Measurements from ENCODE around the gene EEPD1. TPM values are rescaled to one million over a fixed set of nuclear protein-coding genes. Genes with fewer than 3 reads are reported as not detected.

EEPD1 gene
- total and polyA plus RNA-seq, 11 donors: 3.7 to 12.2 (median 7.7) TPM

DNA sequence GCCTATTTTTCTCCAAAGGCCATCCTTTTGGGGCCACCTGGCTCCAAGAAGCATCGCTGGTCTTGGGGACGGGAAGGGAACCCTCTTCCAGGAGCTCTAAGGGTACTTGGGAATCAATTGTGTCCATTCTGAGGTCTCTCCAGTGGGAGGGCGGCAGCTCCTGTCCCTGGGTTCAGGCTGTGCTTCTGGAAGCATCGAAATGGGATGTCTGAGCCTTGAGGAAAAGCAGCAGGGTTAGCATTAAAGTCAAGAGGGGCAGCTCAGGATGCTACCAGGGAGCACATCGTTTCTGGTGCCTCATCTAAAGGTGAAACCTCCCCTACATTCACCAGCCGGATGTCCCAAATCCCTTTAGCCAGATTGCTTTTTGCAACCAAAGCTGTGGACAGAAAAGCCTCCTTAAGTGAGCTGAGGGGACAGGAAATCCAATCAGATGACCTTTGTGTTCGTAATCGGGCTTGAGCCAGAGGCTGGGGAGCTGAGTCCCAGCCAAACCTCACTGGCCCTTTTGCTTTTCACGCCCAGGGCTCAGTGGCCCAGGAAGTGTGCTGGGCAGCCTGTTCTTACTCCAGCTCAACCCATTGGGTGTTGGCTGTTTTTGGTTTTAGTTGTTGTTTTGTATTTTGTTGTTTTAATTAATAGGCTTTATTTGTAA, 147.8 kb downstream of the EEPD1 start:
- 31 to 48% (median 39%) methylated on average over 7 to 9 of the region's 9 CpGs for WGBS, 4 donors
- no peak overlapping the region for H3K4me3 ChIP-seq
- no peaks in the 10 kb centered on the region for H3K9me3 ChIP-seq
- no peak for TF ChIP-seq POLR2A (IDR thresholded peaks at IDR 0.05)
- TF ChIP-seq, protein P1, sequence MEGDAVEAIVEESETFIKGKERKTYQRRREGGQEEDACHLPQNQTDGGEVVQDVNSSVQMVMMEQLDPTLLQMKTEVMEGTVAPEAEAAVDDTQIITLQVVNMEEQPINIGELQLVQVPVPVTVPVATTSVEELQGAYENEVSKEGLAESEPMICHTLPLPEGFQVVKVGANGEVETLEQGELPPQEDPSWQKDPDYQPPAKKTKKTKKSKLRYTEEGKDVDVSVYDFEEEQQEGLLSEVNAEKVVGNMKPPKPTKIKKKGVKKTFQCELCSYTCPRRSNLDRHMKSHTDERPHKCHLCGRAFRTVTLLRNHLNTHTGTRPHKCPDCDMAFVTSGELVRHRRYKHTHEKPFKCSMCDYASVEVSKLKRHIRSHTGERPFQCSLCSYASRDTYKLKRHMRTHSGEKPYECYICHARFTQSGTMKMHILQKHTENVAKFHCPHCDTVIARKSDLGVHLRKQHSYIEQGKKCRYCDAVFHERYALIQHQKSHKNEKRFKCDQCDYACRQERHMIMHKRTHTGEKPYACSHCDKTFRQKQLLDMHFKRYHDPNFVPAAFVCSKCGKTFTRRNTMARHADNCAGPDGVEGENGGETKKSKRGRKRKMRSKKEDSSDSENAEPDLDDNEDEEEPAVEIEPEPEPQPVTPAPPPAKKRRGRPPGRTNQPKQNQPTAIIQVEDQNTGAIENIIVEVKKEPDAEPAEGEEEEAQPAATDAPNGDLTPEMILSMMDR (IDR thresholded peaks at IDR 0.05): no peak
- no peaks in the 10 kb centered on the region for H3K27me3 ChIP-seq
- ATAC-seq (peak in 3 of 4 donors; percentile 16 to 30 (median 25)), DNase-seq (no peak)
- H3K4me1 ChIP-seq: peaks cover 10 to 69% (median 46%) of the 10 kb centered on the region in 12 donors
- intact Hi-C loops (cut with DNase I): loop anchor here in 2 of 10 donors (10.0 kb wide), 2 partner anchors 596 to 606 kb away; partner anchors contain the start of gene HERPUD2 (in 1 of the 2)
- H3K36me3 ChIP-seq: peaks cover 0 to 22% (median 9%) of the 10 kb centered on the region in 9 donors
- peak overlapping the region in 9 of 12 donors; percentile 22 to 63 (median 43) for H3K27ac ChIP-seq

DNA sequence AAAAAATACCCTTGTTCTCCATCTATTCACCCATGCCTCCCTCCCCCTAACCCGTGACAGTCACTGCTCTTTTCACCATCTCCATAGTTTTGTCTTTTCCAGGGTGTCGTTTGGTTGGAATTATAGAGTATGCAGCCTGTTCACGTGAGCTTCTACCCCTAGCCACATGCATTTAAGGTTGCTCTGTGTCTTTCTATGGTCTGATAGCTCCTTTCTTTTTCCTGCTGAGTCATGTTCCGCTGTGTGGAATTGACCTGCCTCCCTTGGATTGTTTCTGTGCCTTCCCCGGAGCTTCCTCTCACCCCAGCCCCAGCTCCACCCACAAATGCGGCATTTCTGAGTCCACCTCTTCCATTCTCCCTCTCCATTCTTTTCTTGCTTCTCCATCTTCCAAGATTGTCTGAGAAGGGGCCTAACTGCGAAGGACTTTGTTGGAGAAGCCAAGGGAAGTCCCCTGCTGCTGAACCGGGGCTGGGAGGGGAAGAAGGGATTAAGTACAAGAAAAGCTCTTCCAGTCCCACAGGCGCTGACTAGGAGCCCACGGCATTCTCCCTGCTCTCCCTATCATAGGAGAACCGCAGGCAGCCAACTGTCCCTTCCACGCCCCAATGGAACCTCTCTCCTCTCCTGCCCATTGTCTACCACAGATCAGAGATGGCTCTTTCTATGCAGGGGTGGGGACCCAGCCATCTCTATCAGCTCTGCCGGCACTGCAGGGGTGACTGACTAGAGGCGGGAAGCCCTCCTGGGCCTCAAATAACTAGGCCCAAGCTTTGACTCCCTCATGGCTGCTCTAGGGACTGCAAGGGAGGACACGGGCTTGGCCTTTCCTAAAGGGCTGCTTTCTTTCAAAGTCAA, 149.1 kb downstream of the EEPD1 start:
- Histone ChIP-seq H3K4me1 (peaks cover 10 to 72% (median 46%) of the 10 kb centered on the region in 12 donors), H3K27me3 (no peaks in the 10 kb centered on the region), H3K9me3 (no peaks in the 10 kb centered on the region), H3K27ac (peak overlapping the region in 9 of 12 donors; percentile 1 to 83 (median 79)), H3K4me3 (no peak overlapping the region), H3K36me3 (peaks cover 0 to 20% (median 7%) of the 10 kb centered on the region in 9 donors)
- no peak for ATAC-seq
- intact Hi-C loops (cut with DNase I): loop anchor here in 2 of 10 donors (10.0 kb wide), 2 partner anchors 597 to 607 kb away; partner anchors contain the start of gene HERPUD2 (in 1 of the 2)
- no peak for TF ChIP-seq POLR2A (IDR thresholded peaks at IDR 0.05)
- TF ChIP-seq, protein P1 (IDR thresholded peaks at IDR 0.05): no peak
- WGBS, 4 donors: 82 to 86% (median 83%) methylated on average over 14 to 15 of the region's 15 CpGs
- no peak for DNase-seq

DNA sequence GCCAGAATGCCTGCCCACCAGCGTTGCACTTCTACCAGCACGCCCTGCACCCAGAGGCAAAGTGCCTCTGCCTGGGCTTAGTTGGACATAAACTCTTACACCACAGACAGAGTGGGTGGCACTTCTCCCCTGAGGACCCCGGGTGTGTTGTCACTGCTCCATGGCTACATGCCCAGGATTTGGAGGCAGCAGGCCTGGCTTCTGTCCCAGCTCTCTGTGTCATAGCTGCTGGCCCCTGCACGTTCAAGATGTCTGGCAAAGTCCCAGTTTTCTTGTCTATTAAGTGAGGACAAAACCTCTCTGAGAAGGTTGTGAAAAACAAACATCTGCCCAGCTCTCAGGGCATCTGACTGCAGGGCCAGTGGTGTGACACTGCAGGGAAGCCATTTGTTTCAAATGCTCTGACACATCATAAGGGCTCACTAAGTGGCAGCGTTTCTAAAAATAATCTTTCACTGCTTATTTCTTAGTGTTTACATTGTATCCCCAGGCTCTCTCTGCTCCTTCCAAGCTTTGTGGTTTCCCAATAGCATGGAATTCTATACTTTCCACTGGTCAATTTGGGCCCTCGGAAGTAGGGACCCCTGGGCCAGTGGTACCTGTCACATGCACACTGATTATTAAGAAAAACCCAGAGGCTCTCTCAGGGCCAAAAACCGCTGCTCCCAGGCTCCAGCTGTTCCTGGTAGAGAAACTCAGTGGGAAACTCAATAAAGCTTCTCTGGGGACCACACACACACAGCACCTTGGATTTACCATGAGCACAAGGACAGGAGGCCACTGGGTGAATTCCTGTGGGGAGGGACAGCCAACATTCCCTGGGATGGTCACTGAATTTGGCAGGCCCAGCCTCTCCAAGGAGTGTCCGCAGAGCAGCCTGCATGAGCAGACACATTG, 150.4 kb downstream of the EEPD1 start:
- H3K4me1 ChIP-seq: peaks cover 10 to 72% (median 44%) of the 10 kb centered on the region in 12 donors
- 28 to 34% (median 28%) methylated on average over 7 to 8 of the region's 8 CpGs for whole genome bisulfite sequencing, 4 donors
- TF ChIP-seq, protein P1 (IDR thresholded peaks at IDR 0.05): no peak
- TF ChIP-seq POLR2A (IDR thresholded peaks at IDR 0.05): no peak

More for the DNA sequence above, 150.4 kb downstream of the EEPD1 start:
- intact Hi-C loops (cut with DNase I): loop anchor here in 2 of 10 donors (10.0 kb wide), 2 partner anchors 599 to 609 kb away; partner anchors contain the start of gene HERPUD2 (in 1 of the 2)
- Histone ChIP-seq H3K36me3 (peaks cover 0 to 11% (median 5%) of the 10 kb centered on the region in 9 donors), H3K9me3 (no peaks in the 10 kb centered on the region), H3K27me3 (no peaks in the 10 kb centered on the region), H3K4me3 (no peak overlapping the region), H3K27ac (peak overlapping the region; percentile 38 to 83 (median 79))
- DNase-seq (peak; percentile 88 to 95 (median 90)), ATAC-seq (peak; percentile 87 to 92 (median 90))
